CD4-positive, alpha-beta T cell treated with Interleukin-15 for 4 hours (primary cell): ENCODE data around the gene DALRD3.

Experiments used
- DNase-seq: peaks from one replicate; pipeline ENCODE4 v3.0.0-alpha.2; 2020; ENCODE audit warnings: low spot score

The DALRD3 gene

DNA sequence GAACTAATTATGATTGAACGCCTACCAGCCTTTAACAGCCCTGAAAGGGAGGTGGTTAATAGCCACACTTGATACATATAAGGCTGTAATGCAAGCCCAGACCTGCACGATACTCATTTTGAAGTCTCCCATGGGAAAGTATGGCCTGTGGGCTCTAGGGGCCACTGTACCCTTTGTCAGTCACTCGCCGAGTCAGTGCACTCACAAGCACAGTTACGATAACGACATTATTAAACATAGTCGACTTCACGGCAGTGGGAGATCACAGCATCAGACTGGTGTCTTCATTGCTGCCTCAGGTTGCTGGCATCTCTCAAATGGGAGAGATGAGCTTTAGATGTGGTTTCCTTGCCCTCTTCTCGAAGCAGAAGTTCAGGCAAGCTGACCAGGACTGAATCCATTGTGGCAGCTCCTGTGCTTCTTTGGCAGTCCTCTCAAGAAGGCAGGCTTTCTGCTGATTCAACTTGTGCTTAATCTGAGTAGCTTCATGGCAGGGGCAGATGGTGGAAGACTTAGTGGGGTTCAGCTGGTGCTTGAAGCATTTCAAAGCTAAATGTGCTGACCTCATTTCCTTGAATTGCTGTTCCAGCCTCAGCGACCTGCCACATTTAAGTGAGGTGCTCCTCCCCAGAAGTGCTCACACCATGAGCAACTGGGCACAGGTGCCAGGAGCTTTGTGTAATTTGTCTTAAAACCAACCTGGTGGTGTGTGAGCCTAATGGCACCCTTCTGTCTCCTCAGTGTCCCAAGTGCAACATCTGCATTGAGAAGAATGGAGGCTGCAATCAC is 44.1 kb downstream of the DALRD3 start:
- DNase-seq, result no peak

DNA sequence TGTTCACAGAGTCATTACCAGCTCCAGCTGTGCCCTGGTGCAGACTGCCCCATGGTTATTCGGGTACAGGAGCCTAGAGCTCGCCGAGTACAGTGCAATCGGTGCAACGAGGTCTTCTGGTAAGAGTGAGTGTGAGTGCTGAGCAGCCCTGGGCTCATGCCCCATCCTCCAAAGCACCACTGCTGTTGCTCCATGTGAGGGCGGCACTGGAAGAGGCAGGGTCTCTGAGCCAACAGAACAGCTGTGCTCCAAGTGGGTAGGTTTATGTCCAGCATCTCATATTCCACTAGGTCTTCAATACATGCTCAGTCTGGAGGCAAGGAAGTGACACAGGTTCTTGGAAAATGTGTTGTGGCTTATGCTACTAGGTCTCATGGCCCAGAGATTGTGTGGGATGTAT is 47.8 kb downstream of the DALRD3 start:
- no peak for DNase-seq

DNA sequence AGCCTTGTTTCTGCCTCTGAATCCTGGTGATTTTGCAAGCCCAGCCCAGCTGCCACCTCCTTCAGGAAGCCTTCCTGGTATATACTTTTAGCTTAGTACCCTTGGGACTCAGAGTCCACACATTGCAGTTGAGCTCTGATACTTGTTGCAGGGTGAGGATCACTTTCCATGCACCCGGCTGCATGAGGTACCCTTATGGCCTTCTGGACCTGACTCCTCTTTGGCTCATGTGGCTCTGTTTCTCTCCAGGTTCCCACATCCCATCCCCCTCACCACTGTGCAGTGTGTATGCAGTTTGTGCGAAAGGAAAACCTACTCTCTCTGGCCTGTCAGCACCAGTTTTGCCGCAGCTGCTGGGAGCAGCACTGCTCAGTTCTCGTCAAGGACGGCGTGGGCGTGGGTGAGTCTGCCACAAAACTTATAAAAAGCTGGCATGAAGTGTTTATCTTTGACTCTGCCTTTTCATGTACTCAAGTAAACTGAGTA is 51.5 kb downstream of the DALRD3 start:
- no peak for DNase-seq

DNA sequence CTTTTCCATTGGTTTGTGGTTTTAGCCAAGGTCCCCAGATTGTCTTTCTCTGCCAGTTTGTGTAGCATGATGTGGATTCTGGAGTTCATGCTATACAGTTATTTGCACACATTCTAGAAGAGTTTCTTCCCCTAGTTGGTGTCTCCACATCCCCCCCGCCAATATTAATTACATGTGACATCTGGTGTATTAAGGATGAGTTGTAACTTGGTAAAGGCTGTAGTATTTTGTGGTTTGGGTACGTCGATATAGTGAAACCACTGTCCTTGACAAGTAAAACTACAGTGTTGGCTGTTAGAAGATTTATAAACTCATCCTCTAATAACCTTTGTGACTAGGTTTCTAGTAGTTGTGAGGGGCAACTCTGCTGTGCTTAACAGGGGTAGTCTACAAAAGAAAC is 52.0 kb downstream of the DALRD3 start:
- no peak for DNase-seq
